LHCN-M2 (cell line): ENCODE measurements around the gene EEFSEC. TPM values are rescaled to one million over a fixed set of nuclear protein-coding genes. Genes with fewer than 3 reads are reported as not detected.
A peak's percentile ranks its signal among the peaks of the same experiment; 100 is the strongest.

Experiments used
- DNase-seq: peaks from one replicate; pipeline ENCODE4 v3.0.0-alpha.2; 2012; ENCODE audit warnings: low read depth
- total RNA-seq: library from RNA; depleted of rRNA; stranded (reverse); fragments of >200 nt; gene quantifications from 2 replicates; pipeline ENCODE4 v1.2.3, GENCODE V29; 2014

The EEFSEC gene
- total RNA-seq, 1 experiment from 2014 or later, result 7.9 TPM

GRCh38 chr3:128182656-128183055, 29.4 kb downstream of the EEFSEC start:
- no peak for DNase-seq

- DNase-seq, result no peak
Observed at GRCh38 chr3:128185630-128186447, 32.6 kb downstream of the EEFSEC start.

GRCh38 chr3:128187495-128187894, 34.2 kb downstream of the EEFSEC start:
- DNase-seq, result no peak

GRCh38 chr3:128188326-128188725, 35.0 kb downstream of the EEFSEC start:
- no peak for DNase-seq

GRCh38 chr3:128188956-128189355, 35.7 kb downstream of the EEFSEC start:
- DNase-seq, result no peak

GRCh38 chr3:128190501-128190900, 37.2 kb downstream of the EEFSEC start:
- peak; percentile 12 for DNase-seq

GRCh38 chr3:128192131-128192530, 38.9 kb downstream of the EEFSEC start:
- no peak for DNase-seq

GRCh38 chr3:128193168-128193567, 39.9 kb downstream of the EEFSEC start:
- no peak for DNase-seq

GRCh38 chr3:128194843-128195242, 41.6 kb downstream of the EEFSEC start:
- DNase-seq, result no peak

GRCh38 chr3:128195369-128195768, 42.1 kb downstream of the EEFSEC start:
- no peak for DNase-seq

- no peak for DNase-seq
Observed at GRCh38 chr3:128195802-128196201, 42.5 kb downstream of the EEFSEC start.

- no peak for DNase-seq
Observed at GRCh38 chr3:128196647-128197046, 43.4 kb downstream of the EEFSEC start.

GRCh38 chr3:128197855-128198254, 44.6 kb downstream of the EEFSEC start:
- no peak for DNase-seq

GRCh38 chr3:128198313-128198712, 45.0 kb downstream of the EEFSEC start:
- no peak for DNase-seq

- DNase-seq, result no peak
Observed at GRCh38 chr3:128199110-128199509, 45.8 kb downstream of the EEFSEC start.

GRCh38 chr3:128201158-128201755, 48.0 kb downstream of the EEFSEC start:
- peak; percentile 16 for DNase-seq

- no peak for DNase-seq
Observed at GRCh38 chr3:128203169-128203568, 49.9 kb downstream of the EEFSEC start.

- DNase-seq, result no peak
Observed at GRCh38 chr3:128205558-128206145, 52.4 kb downstream of the EEFSEC start.

- DNase-seq, result no peak
Observed at GRCh38 chr3:128207951-128208350, 54.7 kb downstream of the EEFSEC start.

GRCh38 chr3:128210711-128211110, 57.4 kb downstream of the EEFSEC start:
- DNase-seq, result no peak

GRCh38 chr3:128214056-128214455, 60.8 kb downstream of the EEFSEC start:
- no peak for DNase-seq

GRCh38 chr3:128215290-128215689, 62.0 kb downstream of the EEFSEC start:
- no peak for DNase-seq
